HG02870 (cell line): ENCODE results near the gene ATP5F1A.
"Not testable (repeated sequence)": the region's sequence is repeated elsewhere in the genome, so short reads cannot be mapped to it uniquely, and the experiment has no call there.

Experiments
- ATAC-seq: cut with Tn5 transposase; IDR thresholded peaks from one replicate; pipeline ENCODE4 v1.9.1; 2021; ENCODE audit warnings: mild to moderate bottlenecking, moderate library complexity; ENCODE audit not compliant: unreplicated experiment

The ATP5F1A gene

GRCh38 chr18:46048641-46049040, 49.5 kb downstream of the ATP5F1A start:
- ATAC-seq: no peak

- not testable (repeated sequence) for ATAC-seq
Measured at GRCh38 chr18:46047369-46047768, 50.7 kb downstream of the ATP5F1A start.

- no peak for ATAC-seq
Measured at GRCh38 chr18:46046688-46047087, 51.4 kb downstream of the ATP5F1A start.

- no peak for ATAC-seq
Measured at GRCh38 chr18:46046126-46046525, 52.0 kb downstream of the ATP5F1A start.

- ATAC-seq: no peak
Measured at GRCh38 chr18:46042571-46043123, 55.4 kb downstream of the ATP5F1A start.

- ATAC-seq: no peak
Measured at GRCh38 chr18:46040747-46041104, 57.4 kb downstream of the ATP5F1A start.

- ATAC-seq: no peak
Measured at GRCh38 chr18:46040033-46040746, 57.9 kb downstream of the ATP5F1A start.

GRCh38 chr18:46037512-46038305, 60.4 kb downstream of the ATP5F1A start:
- no peak for ATAC-seq

GRCh38 chr18:46035696-46036680, 62.1 kb downstream of the ATP5F1A start:
- ATAC-seq: no peak

- no peak for ATAC-seq
Measured at GRCh38 chr18:46034230-46034629, 63.9 kb downstream of the ATP5F1A start.

- ATAC-seq: no peak
Measured at GRCh38 chr18:46031741-46032140, 66.4 kb downstream of the ATP5F1A start.
